Stimulated activated CD4-positive, alpha-beta T cell treated with anti-CD3 and anti-CD28 coated beads, Interleukin-1b, Interleukin-23, amount 100 ng/mL, for 1 hour (primary cell): ENCODE results near the gene FCER1G.

Source experiments
- DNase-seq, 2 donors: peaks; one replicate each; pipeline ENCODE4 v3.0.0-alpha.2; 2020; ENCODE audit warnings: low read depth in 2 of 2

Gene FCER1G

DNA sequence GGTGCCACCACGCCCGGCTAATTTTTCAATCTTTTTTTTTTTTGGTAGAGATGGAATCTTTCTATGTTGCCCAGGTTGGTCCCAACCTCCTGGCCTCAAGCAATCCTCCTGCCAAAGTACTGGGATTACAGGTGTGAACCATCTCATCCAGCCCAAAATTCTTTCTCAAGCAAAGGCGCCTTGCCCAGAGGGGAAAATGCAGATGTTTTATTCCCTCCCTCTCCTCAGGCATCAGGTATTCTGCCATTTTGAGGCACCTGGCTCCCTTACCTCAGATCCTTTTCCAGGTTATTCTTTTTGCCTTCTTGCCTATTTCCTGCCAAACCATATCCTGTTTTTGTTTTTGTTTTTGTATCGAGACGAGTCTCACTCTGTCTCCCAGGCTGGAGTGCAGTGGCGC is 26.7 kb upstream of the FCER1G start:
- no peak for DNase-seq

DNA sequence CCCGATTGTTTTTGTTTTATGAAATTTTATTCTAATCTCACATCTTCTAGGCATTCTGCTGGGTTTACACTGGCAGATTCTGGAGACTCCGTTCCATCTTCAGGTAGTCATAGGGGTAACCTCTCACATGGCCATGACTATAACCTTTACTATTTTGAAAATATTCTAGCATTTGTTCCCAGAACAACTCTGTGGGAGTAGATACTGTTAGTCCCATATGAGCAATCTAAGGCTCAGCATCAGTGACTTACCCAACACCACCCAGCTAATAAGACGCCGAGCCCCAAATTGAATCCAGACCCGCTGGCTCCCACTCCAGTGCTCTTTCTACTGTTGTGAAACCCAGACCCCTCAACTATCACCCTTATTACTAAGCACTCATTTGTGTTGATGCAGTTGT is 26.1 kb upstream of the FCER1G start:
- DNase-seq = no peak

DNA sequence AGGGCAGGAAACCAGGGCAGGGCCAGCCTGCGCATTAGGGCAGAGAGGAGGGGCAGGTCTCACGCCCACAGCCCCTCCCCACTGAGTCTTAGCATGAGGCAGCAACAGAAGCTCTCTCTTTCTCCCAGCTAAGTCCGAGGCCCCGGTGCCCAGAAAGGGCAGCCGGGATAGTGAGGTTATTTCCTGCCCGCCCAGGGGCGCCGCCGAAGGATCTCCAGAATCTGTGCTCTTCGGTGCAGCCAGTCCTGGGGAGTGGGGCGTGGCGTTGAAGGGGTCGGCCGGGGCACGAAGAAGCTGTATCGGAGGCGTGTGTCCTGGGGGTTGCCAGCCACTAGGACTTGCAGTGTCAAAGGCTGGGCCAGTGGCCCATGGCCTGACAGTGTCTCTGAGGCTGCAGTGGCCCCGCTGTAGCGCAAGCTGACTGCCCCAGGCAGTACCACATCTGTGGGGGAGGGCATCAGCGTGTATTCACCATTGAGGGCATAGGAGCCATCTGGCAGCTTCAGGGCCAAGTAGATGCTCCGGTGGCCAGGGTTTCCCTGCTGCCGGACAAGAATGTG is 24.1 kb upstream of the FCER1G start:
- no peak for DNase-seq

- no peak for DNase-seq
Observed at GRCh38 chr1:161191971-161192370, 23.1 kb upstream of the FCER1G start.

GRCh38 chr1:161192476-161193465 is 22.3 kb upstream of the FCER1G start:
- peak in 1 of 2 donors; percentile 31 for DNase-seq

DNA sequence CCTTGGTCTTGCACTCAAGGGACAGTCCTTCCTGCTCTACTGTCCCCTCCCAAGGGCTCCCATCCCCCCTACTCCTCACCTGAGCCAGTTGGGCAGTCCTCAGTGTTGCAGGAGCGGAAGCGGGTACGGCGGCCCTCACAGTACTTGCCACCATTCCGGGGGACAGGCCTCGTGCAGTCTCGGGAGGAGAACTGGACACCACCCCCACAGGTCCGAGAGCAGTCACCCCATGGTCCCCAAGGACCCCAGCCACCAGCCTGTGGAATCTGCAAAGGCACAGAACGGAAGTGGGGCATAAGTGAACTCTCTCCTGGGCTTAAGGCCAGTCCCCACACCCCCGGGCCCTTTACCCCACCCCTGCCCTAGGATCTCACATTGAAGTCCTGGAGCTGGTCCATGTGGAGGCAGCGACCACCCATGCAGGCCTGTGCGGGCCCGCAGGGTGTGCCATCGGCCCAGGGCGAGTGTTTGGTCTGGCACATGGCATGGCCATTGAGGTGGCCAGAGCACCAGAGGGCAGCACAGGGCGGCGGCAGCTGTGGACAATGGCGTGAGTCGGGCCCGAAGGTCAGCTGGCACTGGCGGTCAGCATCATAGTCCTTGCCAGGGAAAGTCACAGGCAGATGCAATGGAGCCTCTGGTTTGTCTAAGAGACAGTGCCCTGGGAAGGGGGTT is 21.4 kb upstream of the FCER1G start:
- DNase-seq = no peak

DNA sequence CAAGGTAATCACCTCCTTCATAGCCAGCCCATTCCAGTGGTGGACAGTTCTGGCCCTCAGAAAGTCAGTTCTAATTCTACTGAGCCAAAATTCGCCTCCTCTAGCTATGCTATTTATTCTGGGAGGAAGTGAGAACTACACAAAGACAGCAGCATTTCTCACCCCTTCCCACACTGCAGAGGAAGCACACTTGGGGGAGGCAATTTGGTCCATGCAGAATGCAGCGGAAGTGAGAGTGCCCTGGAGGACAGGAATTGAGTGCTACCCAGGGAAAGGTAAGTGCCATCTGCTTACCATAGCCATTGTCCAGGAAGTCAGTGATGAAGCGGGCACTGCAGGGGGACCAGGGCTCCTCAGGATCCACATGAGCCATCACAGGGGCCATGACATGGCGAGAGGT is 19.9 kb upstream of the FCER1G start:
- no peak for DNase-seq

GRCh38 chr1:161196111-161196510 is 19.0 kb upstream of the FCER1G start:
- DNase-seq = no peak

DNA sequence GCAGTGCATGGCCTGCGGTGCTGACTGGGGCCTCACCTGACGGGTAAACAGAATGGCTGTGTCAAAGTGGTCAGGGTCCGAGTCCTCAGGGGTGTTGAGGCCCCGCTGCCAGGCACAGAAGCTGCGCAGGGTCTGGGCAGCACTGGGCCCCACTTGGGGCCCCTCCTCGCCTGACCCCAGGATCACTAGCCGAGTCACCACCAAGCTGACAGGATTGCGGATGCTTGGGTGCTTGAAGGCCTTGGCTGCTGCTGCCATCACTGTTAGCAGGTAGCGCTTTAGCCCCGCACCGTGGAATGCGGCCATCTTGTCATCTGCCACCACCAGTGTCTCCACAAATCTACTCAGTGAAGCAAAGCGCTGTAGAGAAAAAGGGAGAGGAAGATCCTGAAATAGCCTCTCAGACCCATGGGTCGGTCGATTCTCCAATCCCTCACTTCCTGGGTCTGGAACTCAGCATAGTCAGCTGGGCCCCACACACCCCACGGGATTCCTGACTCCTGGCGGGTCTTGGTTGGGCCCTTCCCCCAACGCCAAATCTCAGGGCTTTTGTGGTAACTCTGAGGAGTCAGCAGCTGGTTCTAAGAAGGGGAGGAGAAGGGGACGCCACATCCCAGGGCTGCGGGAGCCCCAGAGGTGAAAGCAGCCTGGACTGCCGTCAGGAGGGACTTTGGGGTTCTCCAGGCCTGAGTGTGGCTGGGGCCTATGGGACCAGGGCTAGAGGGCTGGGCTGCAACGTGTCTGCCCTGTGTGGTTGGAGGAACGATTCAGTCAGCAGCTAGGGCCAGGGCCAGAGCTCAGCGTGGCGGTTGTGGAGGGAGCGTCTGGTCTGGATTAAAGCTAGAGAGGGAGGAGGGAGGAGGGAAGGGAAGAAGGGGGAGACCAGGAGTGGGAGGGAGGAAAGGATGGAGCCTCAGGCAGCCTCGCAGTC is 18.3 kb upstream of the FCER1G start:
- DNase-seq = no peak

GRCh38 chr1:161197560-161198193 is 17.4 kb upstream of the FCER1G start:
- DNase-seq = no peak

- DNase-seq = no peak
Observed at GRCh38 chr1:161198194-161198896, 16.8 kb upstream of the FCER1G start.

DNA sequence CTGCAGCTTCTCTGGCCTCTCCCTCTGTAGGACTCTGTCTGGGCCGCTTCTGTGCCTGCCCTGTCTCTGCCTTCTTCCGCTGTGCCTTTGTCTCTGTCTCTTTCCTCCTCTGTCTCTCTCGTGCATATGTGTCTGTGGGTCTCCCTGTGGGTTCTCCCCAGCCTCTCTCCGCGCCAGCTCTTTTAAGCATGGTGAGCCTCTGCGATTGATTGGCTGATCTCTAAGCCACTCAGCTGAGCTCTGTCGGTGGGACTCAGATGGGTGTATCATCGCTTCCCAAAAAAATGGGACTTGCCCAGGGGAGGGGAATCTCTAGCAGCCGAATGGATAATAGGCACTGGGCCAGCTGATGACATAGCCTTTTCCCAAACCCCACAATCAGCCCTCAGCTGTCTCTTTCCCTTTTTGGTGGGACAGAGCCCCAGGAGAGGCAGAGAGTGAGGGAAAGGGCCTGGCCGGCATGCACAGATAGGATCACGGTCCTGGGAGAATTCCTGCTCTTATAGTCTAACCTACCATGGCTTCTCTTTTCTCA is 16.1 kb upstream of the FCER1G start, which contains the start of gene ADAMTS4:
Gene ADAMTS4 (minus strand): TSS at position 158 of the 535 bp plus-strand sequence. CDS start 427 bp downstream, outside the sequence.
- DNase-seq = no peak

DNA sequence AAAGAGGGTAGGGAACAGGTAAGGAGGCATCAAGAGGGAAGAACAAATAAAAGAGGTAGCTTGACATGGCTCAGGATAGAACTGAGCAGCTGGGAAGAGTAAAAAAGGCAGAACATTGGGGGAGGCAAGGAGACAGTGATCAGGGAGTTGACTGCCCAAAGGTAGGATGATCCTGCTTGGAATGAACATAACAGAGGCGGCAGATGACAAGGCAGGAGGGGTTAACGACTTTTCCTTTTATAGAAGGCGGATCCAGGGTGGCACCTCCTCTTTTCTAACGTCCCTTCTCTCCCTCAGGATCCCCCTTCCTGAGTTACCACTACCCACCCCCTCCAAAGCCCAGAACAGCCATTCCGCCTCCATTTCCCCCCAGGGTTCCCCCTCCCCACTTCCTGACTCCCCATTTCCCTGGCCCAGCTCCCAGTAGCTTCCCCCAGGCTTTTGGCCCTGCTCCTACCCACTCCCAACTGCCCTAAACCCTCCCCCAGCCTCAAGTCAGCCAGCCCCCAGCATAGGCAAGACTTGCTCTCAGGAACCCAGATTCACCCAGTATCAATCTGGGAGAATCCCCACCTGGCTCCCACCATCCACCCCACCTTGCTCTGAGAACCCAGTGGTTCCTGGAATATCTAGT is 15.5 kb upstream of the FCER1G start:
- DNase-seq = no peak

GRCh38 chr1:161200421-161200991 is 14.6 kb upstream of the FCER1G start:
- no peak for DNase-seq

- no peak for DNase-seq
Observed at GRCh38 chr1:161200992-161201835, 13.9 kb upstream of the FCER1G start.

DNA sequence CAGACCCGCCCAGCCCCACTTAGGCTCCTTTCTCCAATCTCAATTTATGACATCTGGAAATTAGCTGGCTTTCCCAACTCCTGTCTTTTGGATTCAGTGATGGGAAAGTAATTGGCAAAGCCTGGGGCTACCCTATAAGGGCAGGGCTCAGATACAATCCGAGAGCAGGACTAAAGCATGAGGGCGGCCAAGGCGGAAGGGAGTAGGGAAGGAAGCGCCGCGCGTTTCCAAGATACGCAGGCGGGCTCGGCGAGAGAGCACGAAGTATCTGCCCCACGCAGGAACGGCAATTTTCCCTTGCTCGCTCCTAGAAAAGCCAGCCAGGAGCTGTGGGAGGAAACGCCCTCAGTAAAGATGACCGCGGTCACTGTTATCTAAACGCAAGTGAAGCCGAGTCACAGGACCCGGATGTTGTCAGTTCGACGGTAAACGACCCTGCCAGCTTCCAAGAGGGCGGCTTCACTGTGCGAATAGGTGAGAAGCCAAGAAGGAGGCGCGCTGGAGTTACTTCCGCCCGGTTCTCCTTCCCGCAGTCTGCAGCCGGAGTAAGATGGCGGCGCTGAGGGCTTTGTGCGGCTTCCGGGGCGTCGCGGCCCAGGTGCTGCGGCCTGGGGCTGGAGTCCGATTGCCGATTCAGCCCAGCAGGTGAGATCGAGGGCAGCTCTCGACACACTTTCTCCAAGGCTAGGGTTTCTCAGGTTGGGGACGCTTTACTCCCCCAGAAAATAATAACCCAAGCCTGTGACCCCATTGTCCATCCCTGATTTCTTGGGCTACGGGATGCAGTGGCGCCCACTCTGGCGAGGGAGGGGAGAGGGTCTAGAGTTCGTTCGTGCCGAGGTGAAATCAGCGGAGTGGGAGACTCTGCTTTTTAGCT is 13.0 kb upstream of the FCER1G start, which contains the start of gene NDUFS2:
Gene NDUFS2 (plus strand): TSS at position 532 of the 877 bp plus-strand sequence. CDS start 19 bp downstream, at position 551.
- DNase-seq = peak; percentile 68 to 86
